Activated gamma-delta T cell treated with Interleukin-2 at 50 U/mL for 16 hours (primary cell): ENCODE results near the gene KCNE5.
"Not testable (repeated sequence)": the region's sequence is repeated elsewhere in the genome, so short reads cannot be mapped to it uniquely, and the experiment has no call there.

Source experiments
- DNase-seq: peaks from one replicate; pipeline ENCODE4 v3.0.0-alpha.2; 2020

The KCNE5 gene

DNA sequence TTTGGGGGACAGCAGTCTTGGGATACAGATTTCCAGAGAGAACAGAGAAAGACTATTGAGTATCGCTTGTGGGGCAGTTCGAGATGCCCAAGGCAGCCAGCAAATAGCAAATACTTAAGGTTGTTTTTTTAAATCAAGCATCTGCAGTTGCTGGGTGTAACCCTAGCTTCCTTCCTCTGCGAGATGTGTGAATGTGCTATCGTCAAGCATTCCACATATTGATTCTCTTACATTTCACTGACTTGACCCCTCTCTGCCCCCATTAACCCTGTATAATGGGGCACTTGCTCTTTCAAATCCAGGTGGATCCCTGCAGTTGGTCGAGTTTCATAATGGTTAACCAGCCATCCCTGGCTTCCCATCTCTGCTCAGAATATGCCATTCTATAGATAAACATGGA lies 23.5 kb downstream of the KCNE5 start:
- no peak for DNase-seq

GRCh38 chrX:109600237-109600651 lies 24.7 kb downstream of the KCNE5 start:
- DNase-seq = no peak

DNA sequence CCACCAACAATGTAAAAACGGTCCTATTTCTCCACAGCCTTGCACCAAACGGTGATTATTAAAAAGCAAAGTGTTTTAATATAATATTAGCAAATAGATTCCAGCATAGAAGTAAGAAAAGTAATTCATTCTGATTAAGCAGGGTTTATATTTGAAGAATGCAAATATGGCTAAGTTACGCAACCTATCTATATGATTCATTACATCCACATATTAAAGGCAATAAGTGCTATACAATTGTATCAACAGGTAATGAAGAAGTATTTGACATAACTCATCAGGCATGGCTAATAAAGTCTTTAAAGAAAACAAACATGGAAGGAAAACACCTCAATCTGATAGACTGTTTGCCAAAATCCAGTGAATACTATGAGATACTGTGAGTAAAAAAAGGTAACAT lies 29.0 kb downstream of the KCNE5 start:
- DNase-seq = no peak

GRCh38 chrX:109590176-109590575 lies 34.8 kb downstream of the KCNE5 start:
- DNase-seq = no peak

DNA sequence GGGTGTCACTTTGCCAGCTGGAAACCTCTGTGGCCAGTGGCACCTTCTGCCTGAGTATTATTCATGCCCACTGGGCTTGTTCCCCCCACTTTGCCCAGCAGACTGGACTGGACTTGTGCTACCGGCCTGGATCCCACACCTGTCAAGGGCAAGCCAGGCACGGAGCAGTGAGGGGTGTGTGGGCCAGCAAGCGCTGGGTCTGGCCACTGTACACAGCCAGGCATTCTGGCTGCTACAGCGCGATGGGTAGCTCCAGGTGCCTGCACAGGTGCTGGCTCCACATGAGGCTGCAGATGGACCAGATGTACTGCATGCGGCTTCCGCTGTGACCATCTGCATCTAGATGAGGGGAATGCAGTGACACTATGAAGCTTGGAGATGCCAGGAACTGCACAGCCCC lies 39.5 kb downstream of the KCNE5 start:
- no peak for DNase-seq

DNA sequence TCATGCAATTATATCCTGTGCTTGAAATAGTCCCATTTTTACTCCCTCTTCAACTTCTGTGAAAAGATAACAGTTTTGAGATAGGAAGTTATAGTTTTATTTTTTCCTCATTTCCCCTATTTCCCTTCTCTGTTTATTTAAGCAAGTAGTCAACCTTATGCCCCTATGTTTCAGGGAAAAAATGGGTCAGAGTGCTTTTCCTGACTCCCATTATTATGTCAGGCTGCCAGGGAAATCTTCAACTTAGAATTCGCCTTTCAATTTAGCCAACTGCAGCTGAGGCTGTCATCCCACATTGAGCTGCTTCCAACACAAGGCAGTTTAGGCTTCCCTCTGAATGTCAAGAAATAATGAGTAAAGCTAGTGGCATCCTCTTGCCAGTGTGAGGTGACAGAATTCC lies 46.1 kb downstream of the KCNE5 start:
- DNase-seq = no peak

DNA sequence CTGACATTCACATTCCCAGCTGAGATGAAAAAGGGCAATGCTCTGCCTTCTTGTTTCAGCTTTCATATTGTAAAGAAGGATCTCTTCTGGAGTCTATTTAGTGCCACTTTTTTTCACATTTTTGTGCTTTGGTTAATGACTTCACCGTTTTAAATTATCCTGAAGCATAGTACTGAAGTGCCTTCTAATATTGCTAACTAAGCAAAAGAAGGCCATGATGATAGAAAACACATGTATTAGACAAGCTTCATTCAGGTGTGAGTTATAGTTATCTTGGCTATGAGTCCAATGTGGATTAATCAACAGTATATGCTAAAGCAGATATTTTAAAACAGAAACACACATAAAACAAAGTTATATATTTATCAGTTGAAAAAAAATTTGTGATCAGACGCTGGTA lies 47.9 kb downstream of the KCNE5 start:
- DNase-seq = no peak

DNA sequence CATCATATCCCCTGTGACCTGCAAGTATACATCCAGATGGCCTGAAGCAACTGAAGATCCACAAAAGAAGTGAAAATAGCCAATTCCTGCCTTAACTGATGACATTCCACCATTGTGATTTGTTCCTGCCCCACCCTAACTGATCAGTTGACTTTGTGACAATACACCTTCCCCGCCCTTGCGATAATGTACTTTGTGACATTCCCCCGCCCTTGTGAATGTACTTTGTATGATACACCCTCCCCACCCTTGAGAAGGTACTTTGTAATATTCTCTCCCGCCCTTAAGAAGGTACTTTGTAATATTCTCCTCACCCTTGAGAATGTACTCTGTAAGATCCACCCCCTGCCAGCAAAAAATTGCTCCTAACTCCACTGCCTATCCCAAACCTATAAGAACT lies 48.9 kb downstream of the KCNE5 start:
- not testable (repeated sequence) for DNase-seq
